Measurements from ENCODE around the gene MPHOSPH6.
"Not testable (repeated sequence)": the region's sequence is repeated elsewhere in the genome, so short reads cannot be mapped to it uniquely, and the experiment has no call there.

The MPHOSPH6 gene

GRCh38 chr16:82167670-82168069 is 2.4 kb downstream of the MPHOSPH6 start:
- no peak for FAIRE-seq

DNA sequence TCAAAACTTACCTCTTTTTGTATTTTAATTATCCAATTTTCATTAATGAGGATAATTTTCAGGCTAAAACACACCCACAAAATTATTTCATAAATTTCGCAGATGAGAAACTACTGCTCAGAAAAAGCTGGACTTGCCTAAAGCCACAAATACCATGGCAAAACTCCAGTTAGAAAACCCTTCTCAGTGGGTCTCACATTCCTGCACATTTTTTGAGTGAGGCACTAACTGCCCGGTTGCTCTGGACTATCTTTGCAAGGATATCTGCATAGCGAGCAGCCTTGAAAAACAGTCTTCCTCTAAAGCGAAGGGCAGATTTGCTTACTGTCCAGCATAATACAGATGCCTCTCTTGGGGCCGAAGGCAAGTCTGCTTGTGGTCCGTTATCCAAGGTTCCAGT is 9.8 kb downstream of the MPHOSPH6 start:
- FAIRE-seq: no peak

- FAIRE-seq: no peak
Measured at GRCh38 chr16:82157836-82158235, 12.2 kb downstream of the MPHOSPH6 start.

GRCh38 chr16:82157534-82157812 is 12.6 kb downstream of the MPHOSPH6 start:
- no peak for FAIRE-seq

GRCh38 chr16:82156761-82157533 is 13.1 kb downstream of the MPHOSPH6 start:
- no peak for FAIRE-seq

DNA sequence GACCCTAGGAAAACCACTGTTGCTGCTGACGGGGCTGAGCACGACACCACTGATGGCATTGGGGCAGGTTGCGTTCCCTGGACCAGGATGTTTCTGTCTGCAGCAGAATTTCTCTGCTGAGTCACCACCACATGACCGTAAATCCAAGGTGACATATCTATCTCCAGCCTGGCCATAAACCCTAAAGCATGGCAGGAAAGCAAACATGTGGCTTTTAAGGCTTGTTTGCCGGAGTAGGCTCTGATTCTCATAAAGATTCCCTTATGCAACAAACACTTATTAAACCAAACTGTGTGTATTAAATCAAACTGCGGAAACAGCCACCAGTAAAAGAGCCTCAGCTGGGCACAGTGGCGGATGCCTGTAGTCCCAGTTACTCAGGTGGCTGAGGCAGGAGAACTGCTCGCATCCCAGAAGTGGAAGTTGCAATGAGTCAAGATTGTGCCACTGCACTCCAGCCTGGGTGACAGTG is 17.3 kb downstream of the MPHOSPH6 start:
- no peak for FAIRE-seq

DNA sequence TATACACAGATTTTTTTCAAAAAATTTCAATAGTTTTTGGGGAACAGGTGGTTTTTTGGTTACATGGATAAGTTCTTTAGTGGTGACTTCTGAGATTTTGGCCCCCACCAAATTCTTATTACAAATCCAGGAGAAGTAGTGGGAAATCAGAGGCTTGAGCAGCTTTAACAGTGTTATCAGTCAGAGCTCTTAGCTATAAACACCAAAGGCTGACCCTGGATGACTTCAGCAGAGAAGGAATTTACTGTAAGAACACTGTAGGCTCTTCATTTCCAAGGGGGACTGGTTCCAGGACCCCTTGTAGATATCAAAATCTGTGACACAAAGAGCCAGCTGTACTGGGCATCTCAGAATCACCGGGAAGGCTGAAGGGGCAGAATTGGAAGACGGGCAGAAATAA is 17.8 kb downstream of the MPHOSPH6 start:
- FAIRE-seq: no peak

- FAIRE-seq: no peak
Measured at GRCh38 chr16:82150549-82150948, 19.5 kb downstream of the MPHOSPH6 start.

GRCh38 chr16:82149536-82149935 is 20.5 kb downstream of the MPHOSPH6 start:
- no peak for FAIRE-seq

GRCh38 chr16:82147546-82147945 is 22.5 kb downstream of the MPHOSPH6 start:
- no peak for FAIRE-seq

- no peak for FAIRE-seq
Measured at GRCh38 chr16:82146957-82147356, 23.1 kb downstream of the MPHOSPH6 start.

DNA sequence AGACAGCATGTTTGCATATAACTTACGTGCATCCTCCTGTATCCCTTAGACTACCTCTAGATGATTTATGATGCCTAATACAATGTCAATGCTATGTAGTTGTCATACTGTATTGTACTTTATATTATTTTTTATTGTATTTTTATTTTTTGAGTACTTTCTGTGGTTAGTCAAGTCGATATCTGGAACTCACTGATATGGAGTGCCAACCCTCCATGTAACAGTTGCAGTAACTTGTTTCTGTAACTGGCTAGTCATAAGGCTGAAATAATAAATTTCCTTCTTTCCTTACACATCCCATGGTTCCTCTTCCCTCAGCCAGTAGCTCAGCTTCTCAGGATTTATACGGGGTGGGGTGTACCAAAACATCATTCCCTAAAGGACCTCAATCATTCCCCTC is 23.5 kb downstream of the MPHOSPH6 start:
- FAIRE-seq: no peak

- not testable (repeated sequence) for FAIRE-seq
Measured at GRCh38 chr16:82139286-82139571, 30.8 kb downstream of the MPHOSPH6 start.

DNA sequence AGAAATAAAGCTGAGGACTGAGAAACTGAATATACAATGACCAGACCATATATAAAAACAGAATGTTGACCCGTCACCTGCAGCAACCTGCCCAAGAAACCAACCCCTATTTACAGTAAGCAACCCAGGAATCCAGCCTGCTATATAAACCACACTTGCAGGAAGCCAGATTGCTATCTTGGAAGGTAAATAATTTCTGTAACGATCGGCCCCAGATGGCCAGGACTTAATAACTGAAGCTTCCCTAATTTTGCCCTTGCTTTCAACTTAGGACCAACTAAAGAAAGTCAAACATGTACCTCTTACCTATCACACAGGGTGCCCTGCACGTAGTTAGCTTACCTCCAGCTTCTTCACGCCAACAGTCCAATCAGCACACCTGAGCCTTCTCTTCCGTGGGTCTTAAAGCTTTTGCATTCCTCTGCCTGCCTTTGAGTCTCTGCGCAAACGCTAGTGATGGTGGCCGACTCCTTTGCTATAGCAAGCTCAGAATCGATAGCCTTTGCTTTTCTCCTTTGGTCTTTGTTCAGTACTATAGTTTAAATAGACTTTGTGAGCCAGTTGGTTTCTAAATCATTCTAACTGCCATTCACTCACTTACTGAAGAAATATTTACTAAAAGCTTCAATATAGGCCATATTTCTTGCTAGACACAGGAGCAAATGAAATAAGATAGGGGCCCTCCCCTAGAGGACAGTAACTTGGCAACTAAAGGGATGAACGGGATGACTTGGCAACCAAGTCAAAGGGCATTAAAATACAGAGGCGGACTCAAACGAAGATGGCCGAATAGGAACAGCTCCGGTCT is 31.3 kb downstream of the MPHOSPH6 start:
- FAIRE-seq: no peak

DNA sequence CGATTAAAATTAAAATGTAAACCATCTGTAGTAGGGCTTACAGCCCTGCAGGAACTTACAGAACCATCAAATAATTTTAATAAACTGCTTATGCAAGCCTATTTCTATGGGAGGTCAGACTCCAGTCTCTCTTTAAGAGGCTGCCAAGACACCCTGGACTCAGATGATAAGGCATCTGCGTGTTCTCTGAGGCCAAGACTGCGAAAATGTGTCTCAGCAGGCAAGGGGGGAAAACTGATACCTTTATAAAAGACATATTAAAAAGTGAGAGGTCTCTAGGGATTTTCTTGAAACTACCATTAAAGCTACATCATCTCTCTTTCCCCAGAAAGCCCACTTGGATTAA is 32.2 kb downstream of the MPHOSPH6 start:
- no peak for FAIRE-seq

GRCh38 chr16:82136956-82137821 is 32.8 kb downstream of the MPHOSPH6 start:
- no peak for FAIRE-seq

DNA sequence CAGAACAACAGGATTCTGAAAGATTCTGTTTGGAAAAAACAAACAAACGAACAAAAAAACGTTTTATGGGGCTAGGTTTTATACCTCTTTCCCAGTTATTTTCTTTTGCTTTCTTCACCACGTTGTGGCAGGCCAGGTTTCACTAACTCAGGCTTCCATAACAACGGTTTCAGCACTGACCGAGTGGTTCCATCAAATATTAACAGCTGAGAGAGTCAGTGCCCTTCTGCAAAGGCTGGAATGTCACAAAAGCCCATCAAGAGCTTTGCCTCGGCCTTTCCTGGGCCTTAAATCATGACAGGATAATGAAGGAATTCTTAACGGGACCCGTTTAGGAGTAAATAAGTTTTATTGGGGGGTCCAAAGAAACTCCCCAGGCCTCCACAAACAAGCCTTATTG is 34.2 kb downstream of the MPHOSPH6 start:
- FAIRE-seq: no peak

GRCh38 chr16:82134846-82135245 is 35.2 kb downstream of the MPHOSPH6 start:
- FAIRE-seq: no peak

- no peak for FAIRE-seq
Measured at GRCh38 chr16:82133798-82134197, 36.2 kb downstream of the MPHOSPH6 start.

- no peak for FAIRE-seq
Measured at GRCh38 chr16:82129881-82130280, 40.1 kb downstream of the MPHOSPH6 start.

DNA sequence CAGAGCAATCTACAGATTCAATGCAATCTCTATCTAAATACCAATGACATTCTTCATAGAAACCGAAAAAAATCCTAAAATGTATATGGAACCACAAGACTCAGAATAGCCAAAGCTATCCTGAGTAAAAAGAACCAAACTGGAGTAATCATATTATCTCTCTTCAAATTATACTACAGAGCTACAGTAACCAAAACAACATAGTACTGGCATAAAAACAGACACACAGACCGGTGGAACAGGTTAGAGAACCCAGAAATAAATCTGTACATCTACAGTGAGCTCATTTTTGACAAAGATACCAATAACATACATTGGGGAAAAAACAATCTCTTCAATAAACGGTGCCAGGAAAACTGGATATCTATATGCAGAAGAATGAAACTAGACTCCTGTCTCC is 45.4 kb downstream of the MPHOSPH6 start:
- no peak for FAIRE-seq

- no peak for FAIRE-seq
Measured at GRCh38 chr16:82119405-82119804, 50.6 kb downstream of the MPHOSPH6 start.

DNA sequence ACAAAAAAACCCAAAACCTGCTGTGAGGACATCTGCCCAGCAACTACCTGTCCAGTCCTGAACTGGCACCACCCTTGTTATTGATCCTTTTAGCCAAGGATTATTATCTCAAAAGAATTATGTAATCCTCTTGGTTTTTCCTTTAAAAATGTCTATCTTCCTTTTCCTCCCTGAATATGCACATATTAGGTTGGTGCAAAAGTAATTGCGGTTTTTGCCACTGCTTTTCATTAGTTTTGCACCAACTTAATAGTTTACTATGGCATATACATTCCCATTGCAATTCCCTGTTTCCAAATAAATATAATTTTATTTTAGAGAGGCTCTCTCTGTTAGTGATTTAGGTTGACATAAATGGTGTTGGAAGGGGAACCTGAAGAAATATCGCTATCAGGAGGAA is 51.3 kb downstream of the MPHOSPH6 start:
- no peak for FAIRE-seq

- FAIRE-seq: no peak
Measured at GRCh38 chr16:82116535-82116934, 53.5 kb downstream of the MPHOSPH6 start.

Data from colon (tissue), 2 donors.